G401 (cell line): ENCODE data around the gene GRK3. TPM values are rescaled to one million over a fixed set of nuclear protein-coding genes. Genes with fewer than 3 reads are reported as not detected.

Experiments used
- DNase-seq: peaks from one replicate; pipeline ENCODE4 v3.0.0-alpha.2; 2015; ENCODE audit warnings: low spot score
- in situ Hi-C: cut with HindIII; loops from 2 replicates; pipeline ENCODE4 v1.10.0; 2016; ENCODE audit warnings: low sequenced_read_pairs, mixed read lengths
- total RNA-seq: library from RNA; depleted of rRNA; stranded (reverse); fragments of >200 nt; shearing (Covaris generic); gene quantifications from 2 replicates; pipeline ENCODE4 v1.2.3, GENCODE V29; 2014

The GRK3 gene
- total RNA-seq, 1 experiment from 2014 or later, result 16.3 TPM

DNA sequence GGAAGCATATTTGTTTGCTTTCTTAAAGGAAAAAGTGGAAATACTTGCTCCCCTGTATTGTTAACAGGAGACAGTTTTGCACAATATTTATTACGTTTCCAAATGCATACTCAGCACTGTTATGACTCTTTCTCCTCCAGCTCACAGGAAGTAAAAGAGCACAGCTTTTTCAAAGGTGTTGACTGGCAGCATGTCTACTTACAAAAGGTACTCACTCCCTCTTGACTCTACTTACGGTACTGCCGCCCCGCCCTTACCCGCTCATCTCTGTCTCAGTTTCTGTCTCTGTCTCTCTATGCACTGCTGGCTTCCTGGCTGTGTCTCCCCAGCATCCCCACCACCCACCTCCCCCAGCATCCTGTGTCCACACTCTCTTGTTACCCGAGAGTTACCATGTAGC, 145.3 kb downstream of the GRK3 start:
- in situ Hi-C loops, result no loop called here

GRCh38 chr22:25710501-25710900, 146.0 kb downstream of the GRK3 start:
- no peak for DNase-seq

More for the DNA sequence above, 145.3 kb downstream of the GRK3 start:
- no peak for DNase-seq

GRCh38 chr22:25711491-25711890, 147.0 kb downstream of the GRK3 start:
- in situ Hi-C loops, result no loop called here

More at GRCh38 chr22:25710501-25710900, 146.0 kb downstream of the GRK3 start:
- in situ Hi-C loops, result no loop called here

GRCh38 chr22:25712661-25713400, 148.4 kb downstream of the GRK3 start:
- no peak for DNase-seq
- in situ Hi-C loops, result no loop called here

More at GRCh38 chr22:25711491-25711890, 147.0 kb downstream of the GRK3 start:
- no peak for DNase-seq

DNA sequence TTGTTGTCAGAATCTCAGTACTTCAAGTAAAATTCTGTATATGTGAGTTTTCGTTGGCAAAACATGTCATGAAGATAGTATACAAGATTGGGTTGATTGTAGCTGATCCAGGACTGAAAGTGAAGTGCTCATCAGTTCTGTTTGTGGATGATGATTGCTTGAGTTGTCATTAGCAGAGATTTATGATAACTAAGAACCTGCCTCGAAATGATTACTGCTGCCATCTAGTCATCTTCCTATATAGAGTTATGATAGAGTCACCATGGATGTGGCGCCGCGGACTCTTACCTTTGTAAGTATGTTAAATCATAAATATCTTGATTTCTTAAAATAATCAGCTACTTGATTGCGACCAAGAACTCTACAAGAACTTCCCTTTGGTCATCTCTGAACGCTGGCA, 149.6 kb downstream of the GRK3 start:
- in situ Hi-C loops, result no loop called here
- DNase-seq, result no peak

DNA sequence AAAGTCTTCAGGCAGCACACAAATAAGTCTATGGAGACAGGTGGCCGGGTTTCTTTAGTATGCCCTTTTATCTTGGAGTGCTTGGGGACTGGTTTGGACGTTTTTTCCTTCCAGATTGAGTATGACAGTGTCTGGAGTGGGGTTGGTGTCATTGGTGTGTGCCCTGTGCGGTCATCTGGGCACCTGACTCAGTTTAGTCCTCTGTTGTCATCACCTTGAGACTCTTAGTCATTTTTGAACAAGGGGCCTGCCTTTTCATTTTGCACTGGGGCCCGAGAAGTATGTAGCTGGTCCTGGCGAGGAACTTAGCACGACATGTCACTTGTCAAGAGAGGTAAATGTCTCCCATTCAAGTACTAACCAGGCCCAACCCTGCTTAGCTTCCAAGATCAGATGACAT, 150.3 kb downstream of the GRK3 start:
- DNase-seq, result no peak
- in situ Hi-C loops, result no loop called here

DNA sequence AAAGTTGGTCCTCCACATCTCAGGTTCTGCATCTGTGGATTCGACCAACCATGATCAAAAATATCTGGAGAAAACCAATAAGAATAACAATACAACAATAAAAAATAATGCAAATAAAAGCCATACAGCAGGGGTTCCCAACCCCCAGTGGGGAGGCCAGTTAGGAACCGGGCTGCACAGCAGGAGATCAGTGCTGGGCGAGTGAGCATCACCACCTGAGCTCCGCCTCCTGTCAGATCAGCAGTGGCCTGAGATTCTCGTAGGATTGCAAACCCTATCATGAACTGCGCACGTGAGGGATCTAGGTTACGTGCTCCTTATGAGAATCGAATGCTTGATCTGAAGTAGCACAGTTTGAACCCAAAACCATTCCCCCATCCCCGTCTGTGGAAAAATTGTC, 152.2 kb downstream of the GRK3 start:
- in situ Hi-C loops, result no loop called here
- no peak for DNase-seq

- no peak for DNase-seq
- in situ Hi-C loops, result no loop called here
Observed at GRCh38 chr22:25718135-25718840, 153.8 kb downstream of the GRK3 start.

DNA sequence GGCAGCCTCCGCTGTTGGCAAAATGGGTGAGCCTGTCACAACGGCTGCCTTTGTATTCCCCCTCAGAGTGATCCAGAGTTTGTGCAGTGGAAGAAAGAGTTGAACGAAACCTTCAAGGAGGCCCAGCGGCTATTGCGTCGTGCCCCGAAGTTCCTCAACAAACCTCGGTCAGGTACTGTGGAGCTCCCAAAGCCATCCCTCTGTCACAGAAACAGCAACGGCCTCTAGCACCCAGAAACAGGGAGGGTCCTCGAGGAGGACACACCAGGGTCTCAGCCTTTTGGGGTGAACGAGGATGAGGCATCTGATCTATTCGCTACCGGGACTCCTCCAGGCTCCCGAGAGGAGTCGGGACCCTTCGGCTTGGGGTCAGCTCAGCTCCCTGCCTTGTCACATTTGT, 157.7 kb downstream of the GRK3 start:
- no peak for DNase-seq
- in situ Hi-C loops, result no loop called here

DNA sequence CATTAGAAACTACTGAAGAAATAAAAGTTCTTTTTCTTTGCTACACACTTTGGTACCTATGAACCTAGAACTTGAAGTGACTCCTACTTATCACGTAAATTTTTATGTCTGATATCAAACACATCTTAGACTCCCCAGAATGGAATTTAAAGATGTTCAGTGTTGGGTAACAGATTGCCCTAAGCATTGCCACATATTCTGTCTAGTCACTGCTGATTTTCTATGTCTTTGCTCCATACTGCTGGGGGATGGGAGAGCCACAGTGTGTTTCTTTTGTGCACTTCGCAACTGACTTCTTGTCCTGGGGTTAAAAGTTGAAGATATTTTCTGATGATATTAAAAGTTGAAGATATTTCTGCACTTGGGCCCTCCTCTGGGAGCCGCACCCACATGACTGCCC, 158.2 kb downstream of the GRK3 start:
- no peak for DNase-seq
- in situ Hi-C loops, result no loop called here

GRCh38 chr22:25726241-25726640, 161.8 kb downstream of the GRK3 start:
- DNase-seq, result no peak
- in situ Hi-C loops, result no loop called here

DNA sequence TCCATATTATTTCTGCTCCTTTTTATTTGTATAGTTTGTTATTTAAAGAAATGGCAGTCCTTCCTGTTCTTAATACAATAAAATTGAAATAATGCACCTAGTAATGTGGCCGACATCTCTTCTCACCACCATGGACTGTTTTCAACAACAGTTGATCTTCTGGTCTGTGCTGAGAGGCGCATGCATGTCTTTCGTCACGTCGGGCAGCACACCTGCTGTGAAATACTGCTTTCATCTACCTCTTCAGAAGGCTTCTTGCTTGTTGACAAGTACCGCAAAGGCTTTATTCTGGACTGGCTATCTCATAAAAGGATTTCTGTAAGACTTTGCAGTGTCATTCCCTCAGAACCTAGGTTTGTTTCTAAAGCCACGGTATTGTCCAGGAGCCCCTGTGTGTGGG, 163.6 kb downstream of the GRK3 start:
- in situ Hi-C loops, result no loop called here
- DNase-seq, result no peak

GRCh38 chr22:25729016-25729995, 164.8 kb downstream of the GRK3 start:
- in situ Hi-C loops, result no loop called here
- DNase-seq, result no peak

DNA sequence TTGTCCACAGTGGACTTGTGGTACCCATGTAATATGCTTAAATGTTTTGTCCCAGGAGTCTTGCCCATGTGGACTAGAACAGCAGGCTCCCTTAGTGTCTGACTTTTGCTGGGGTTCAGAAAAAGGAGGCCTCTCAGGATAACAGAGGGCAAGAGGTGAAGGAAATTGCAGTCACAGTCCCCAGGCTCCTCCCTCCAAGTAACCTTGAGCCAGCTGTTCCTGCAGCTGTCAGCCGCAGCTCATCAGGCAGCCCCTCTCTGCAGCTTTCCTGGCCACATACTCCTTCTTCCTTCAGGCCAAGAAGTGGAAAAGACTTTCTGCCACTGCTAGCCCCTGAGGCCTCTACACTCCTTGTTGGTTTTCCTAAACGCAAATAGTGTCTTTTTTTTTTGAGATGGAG, 171.2 kb downstream of the GRK3 start:
- DNase-seq, result no peak
- in situ Hi-C loops, result no loop called here

DNA sequence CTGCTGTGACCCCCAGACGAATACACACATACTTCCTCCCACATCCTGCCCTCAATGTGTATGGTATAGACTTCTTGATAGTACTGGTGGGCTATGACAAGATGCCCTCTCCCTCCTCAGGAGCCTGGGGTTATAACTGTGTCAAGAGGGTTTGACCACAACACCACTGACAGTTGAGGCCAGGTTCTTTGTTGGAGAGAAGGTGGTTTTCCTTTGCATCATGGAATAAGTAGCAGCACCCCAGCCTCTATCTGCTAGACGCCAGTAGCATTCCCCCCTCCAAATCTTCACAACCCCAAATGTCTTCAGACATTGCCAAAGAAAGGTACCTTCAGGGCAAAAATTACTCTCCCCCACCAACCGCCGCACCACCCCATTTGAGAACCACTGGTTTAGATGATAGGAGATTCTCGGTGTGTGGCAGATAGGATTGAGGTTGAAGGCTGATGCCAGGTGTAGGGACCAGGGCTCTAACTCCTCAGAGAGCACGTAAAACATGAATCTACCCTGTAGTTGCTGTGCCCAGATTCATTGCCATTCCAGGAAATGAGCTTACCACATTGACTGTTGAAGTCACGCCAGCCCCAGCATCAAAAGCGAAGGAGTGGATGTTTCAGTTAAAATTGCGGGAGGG, 172.0 kb downstream of the GRK3 start:
- no peak for DNase-seq
- in situ Hi-C loops, result no loop called here

DNA sequence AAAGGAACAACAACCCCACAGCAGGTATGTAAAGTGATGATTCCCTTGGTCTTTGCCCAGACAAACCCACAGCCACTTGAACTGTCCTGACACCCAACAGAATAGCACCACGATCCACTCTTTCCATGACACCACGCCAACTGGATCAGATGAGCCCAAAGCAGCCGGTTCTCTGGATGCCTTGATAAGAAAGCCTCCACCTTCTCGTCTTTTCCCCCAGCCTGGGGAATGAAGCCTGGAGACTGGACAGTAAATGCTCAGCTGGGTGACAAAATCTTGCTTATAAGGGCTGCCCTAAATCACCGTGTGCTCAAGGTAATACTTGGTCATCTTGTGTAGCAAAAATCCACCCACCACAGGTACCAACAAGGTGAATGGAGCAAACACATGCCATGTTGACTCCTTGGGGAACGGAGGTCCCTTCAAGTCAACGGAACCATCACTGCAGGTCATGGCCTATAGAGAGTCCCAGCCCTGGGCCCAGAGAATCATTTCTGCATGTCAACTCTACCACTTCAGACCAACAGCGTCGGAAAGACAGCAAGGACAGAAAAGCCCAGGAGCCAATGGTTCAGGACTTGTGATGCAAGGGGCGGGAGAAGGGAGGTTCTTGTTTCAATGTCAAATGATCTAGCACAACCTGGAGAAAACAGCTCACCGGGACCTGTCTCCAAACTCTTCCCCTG, 175.3 kb downstream of the GRK3 start:
- no peak for DNase-seq
- in situ Hi-C loops, result no loop called here

DNA sequence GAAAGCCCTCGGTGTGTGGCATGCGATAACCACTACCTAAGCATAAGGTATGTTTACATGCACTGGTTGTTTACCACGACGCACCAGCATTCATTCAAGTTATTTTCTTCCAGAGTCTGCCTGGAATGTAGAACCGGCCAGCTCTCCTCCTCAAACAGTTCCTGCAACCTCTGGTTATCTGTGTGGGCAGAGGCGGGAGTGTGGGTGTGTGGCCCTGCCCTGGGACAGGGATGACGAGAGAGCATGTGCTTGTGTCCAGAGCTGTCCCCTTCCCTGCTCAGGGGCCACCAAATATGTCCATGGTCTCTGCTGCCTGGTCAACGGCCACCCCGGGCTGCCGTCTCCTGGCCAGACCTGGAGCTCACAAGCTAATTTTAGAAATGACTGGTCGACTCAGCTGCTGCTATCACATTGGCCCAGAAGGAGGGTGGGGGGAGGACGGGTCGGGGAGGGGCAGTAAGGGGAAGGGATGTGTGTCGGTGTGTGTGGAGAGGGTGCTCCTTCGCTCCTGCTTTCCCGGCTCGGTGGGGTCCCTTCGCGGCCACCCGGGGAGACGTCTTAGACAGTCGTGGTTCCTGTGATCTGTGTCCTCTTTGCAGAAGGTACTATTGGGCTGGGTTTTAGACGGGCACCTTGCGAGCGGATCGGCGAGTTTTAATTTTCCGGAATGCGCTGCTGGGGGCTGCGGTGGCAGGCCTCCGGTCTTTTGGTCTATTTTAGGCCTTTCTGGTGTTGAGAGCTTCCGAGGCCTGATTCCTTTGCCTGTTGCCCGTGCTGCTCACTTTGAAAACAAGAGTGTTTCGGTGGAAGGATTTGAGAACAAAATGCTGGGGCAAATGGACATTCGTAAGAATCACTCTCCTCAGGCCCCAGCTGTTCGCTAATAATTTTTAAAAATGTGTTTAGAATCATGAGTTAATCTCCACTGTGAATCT, 177.5 kb downstream of the GRK3 start, which contains the start of gene MYO18B:
Gene MYO18B (plus strand): TSS at position 497 of the 935 bp plus-strand sequence. CDS start 18,905 bp downstream, outside the sequence.
- in situ Hi-C loops, result no loop called here
- no peak for DNase-seq
